GM18861 (cell line): ENCODE results near the gene VAPA.

ENCODE experiments used
- ATAC-seq: cut with Tn5 transposase; IDR thresholded peaks from one replicate; pipeline ENCODE4 v1.9.1; 2021; ENCODE audit not compliant: unreplicated experiment

The VAPA gene

GRCh38 chr18:9931678-9932077 is 17.9 kb downstream of the VAPA start:
- ATAC-seq: no peak

- ATAC-seq: no peak
These were observed 20.0 kb downstream of the VAPA start for GRCh38 chr18:9933865-9934264.

DNA sequence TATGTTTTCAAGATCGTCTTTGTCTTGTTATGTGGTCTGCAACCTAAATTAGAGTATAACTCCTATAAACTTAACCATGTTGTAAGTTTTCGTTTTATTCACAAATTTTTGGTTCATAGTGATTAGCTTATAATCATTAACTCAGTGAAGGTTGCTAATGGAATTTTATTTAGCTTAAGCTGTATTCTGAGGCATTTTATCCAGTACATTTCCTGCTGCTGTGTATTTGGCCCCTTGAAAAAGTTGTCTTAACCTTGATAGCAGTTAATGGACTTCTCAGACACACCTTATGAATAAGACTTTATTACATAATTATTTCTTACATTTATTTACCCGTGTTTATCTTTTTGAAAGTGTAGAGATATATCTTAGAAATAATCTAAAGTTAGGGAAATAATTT is 20.5 kb downstream of the VAPA start:
- no peak for ATAC-seq

DNA sequence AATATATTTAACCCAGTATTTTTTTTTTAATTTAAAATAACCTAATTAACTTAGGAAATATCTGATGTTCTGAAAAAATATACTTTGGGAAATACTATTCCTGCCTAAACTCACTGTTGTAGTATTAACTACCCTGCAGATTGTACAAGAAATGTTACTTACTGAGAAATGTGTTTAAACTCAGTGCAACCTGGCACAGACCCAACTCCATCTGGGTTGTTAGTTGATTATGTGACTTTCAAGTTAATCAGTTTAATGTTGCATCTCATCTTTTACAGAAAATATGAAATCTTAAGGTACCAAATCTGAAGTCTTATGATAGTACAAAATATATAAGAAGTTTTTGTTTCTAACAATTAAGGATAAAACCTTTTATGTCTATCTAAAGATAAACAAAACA is 27.3 kb downstream of the VAPA start:
- no peak for ATAC-seq

GRCh38 chr18:9941660-9942059 is 27.8 kb downstream of the VAPA start:
- ATAC-seq: no peak

DNA sequence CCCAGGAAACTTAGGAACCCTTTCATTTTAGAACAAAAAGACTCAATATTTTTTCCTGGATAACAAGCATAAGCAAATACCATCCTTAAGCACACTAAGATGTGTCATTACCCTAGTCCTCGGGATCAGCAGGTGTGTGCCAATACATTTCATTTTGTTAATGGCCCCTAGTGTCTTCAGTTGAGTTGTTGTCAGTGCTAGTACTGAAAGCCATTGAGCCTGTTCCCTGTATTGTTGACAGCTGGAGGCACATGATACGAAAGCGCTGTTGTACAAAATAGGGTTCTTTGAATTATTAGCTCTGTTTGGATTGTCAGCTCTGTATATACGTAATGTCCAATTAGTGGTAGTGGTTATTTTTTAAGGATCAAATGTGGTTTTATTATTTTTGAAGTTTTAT is 29.5 kb downstream of the VAPA start:
- ATAC-seq: no peak

DNA sequence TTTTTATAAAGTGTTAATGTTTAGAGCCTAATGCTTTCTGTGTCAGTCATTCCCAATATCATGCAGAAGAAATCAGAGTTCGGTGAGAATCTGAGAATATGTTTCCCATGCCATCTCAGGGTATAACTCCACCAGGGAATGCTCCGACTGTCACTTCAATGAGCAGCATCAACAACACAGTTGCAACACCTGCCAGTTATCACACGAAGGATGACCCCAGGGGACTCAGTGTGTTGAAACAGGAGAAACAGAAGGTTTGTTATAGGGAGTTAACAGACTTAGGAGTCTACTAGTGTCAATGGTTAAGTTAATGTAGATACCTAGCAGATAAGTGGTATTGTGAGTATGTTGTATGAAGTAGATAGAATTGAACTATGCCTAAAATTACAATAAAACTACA is 31.0 kb downstream of the VAPA start:
- no peak for ATAC-seq

DNA sequence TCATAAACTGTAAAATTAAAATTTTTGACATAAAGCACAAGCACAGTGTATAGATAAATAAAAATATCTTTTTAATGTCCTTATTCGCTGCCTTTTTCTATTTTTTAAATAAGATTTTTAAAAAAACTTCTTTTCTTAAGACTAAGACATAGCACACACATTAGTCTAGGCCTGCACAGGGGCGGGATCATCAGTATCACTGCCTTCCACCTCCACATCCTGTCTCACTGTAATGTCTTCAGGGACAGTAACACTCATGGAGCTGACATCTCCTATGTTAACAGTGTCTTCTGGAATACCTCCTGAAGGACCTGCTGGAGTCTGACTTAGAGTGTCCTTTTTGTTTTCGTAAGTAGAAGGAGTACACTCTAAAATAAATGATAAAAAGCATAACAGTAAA is 33.0 kb downstream of the VAPA start:
- no peak for ATAC-seq

DNA sequence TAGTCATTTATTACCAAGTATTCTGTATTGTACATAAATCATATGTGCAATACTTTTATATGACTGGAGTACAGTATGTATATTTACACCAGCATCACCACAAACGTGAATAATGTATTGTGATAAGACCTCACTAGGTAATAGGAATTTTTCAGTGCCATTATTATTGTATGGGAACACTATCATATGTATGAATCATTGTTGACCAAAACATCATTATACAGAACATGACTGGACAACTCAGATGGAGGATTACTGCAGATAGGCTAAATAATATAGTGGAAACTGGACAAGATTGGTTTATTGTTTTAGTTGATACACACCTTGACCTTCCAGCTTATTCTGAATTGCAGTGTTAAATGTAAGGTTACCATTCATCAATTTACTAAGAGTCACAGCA is 33.4 kb downstream of the VAPA start:
- no peak for ATAC-seq

DNA sequence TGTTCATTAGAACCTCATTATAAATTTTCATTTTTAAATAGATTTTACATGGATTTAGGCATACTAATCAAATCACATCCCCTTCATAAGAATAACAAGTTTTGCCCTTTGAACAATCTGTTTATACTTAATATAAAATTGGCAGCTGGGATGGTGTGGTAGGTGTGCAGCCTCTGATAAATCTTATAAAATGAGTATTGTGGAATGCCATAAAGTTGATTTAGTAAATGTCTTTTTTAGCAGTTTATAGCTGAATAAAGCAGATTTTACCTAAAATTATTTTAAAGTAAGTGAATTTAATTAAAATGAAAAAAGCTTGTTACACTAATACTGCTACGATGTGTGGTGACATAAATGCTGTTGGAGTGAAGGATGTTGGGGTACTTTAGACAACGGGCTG is 35.5 kb downstream of the VAPA start:
- ATAC-seq: no peak

DNA sequence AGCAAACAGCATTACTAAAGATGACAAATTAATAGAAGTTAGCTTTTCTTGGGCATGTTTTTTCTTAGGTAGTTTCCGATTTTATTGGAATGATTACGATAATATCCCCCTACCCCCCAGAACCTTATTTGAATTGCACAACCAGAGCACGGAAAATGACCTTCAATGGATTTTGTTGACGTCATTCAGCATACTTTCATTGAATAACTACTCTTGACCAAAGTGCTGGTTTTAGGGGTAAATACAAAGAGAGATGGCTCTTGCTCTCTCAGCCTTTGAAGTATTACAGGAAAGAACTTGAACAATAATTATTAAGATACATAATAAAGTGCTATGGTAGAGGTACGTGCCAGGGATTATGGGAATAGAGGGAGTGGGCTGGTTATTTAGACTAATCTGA is 36.0 kb downstream of the VAPA start:
- ATAC-seq: no peak

DNA sequence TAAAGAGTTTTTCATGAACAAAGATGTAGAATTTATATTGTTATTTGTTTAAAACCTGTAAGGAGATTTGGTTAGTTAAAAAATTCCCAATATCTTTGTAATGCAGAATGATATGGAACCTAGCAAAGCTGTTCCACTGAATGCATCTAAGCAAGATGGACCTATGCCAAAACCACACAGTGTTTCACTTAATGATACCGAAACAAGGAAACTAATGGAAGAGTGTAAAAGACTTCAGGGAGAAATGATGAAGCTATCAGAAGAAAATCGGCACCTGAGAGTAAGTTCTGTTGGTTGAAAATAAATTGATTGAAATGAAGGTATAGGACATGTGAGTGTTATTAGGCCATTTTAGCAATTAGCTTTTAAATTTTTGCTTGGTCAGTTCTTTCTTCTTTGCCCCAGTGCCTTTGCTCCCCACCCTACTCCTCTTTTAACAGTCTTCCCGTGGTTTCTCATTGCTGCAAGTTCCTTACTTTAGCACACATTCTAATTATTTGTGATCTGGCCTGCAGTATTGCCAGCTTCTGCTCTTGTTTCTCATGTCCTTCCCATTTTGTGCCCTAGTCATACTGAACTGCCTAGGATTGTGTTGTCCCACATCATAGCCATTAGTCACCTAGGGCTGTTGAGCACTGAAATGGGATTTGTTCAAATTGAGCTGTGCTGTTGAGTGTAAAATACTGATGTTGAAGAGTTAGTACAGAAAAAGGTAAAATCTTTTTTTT is 36.6 kb downstream of the VAPA start:
- ATAC-seq: no peak

GRCh38 chr18:9951022-9951859 is 37.4 kb downstream of the VAPA start:
- ATAC-seq: no peak

GRCh38 chr18:9952633-9953416 is 39.0 kb downstream of the VAPA start:
- no peak for ATAC-seq

DNA sequence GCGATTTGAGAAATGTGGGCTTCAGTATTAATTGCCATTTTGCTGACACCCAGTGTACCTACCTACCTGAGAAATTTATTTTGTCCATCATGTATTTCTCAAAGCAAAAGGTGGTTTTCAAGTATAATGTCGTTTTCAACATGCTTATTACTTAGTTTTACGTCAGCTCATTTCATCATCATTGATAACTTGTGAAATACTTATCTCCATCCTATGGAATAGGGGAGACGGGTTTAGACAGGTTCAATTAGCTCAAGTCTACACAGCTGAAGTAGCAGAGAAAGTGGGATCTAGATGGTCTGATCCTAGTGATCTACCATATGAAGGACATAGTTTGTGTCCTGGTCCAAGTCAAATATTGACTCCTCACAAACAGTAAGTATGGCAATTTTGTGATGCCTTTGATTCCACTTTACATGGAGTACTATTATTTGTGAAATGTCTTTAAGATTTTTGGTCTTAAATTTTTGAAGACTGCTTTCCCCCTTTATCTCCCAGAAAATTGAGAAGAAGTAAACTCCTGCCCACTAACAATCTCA is 45.1 kb downstream of the VAPA start:
- no peak for ATAC-seq

- no peak for ATAC-seq
These were observed 45.7 kb downstream of the VAPA start for GRCh38 chr18:9959564-9959963.

- ATAC-seq: no peak
These were observed 46.6 kb downstream of the VAPA start for GRCh38 chr18:9960258-9960904.

- ATAC-seq: no peak
These were observed 47.2 kb downstream of the VAPA start for GRCh38 chr18:9961041-9961440.

DNA sequence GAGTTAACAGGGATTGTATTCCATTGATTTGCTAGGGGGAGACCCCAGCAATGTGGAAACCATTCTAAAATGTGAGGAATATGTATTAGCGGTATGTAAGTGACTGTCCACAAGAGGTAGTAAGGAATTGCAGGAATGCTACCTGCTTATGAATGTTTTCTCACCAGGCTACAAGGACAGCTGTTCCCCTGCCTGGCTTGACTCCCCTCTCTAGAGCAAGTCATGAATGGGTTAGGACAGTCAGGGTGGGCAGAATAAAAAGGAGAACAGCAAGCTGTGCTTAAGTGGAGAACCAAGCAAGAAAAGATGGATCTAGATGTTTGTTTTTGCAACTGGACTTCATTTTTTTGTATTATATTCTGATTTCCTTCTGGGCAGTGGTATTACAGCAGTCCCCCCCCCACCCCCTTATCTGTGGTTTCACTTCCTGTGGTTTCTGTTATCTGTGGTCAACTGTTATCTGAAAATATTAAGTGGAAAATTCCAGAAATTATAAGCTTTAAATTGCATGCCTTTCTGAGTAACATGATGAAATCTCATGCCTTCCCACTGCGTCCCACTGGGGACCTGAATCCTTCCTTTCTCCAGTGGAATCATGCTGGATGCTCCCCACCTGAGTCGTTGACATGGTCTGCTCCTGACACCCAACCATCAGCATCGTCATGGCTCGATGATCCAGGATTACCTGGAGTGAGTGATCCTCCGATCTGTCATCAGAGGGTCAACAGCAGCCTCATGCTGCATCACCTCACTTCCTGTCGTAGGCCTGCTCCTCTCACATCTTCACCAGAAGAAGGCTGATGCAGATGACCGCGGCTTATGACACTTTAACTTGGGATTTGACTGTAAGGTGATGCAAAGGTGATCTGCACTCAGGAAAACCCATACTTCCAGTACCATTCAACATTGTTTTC is 52.2 kb downstream of the VAPA start:
- ATAC-seq: no peak
